Measurements from ENCODE around the gene SYT12. TPM values are rescaled to one million over a fixed set of nuclear protein-coding genes. Genes with fewer than 3 reads are reported as not detected.
A peak's percentile ranks its signal among the peaks of the same experiment; 100 is the strongest.

SYT12 gene
- total RNA-seq: 1 to 10 TPM in 2 of 4 donors, not detected in 2; 1.1 to 3.9 TPM

- TF ChIP-seq CTCF (IDR thresholded peaks at IDR 0.05) (no peak), POLR2A (IDR thresholded peaks at IDR 0.05) (no peak)
- Histone ChIP-seq H3K27ac (no peak within 1 kb of the TSS), H3K4me3 (peak within 1 kb of the TSS in 3 of 4 donors; percentile 31 to 51 (median 43)), H3K36me3 (no peaks in the 10 kb centered on the region), H3K9me3 (no peaks in the 10 kb centered on the region), H3K4me1 (peaks cover 0 to 24% (median 16%) of the 10 kb centered on the region in 4 donors), H3K27me3 (peaks cover 0 to 8% of the 10 kb centered on the region in 2 donors)
- DNase-seq: no peak
Observed at GRCh38 chr11:67022961-67023956, at the start of gene SYT12. TSS of gene SYT12 (plus strand) at chr11:67023134. CDS start at chr11:67030145, 7,011 bp downstream.

GRCh38 chr11:66973956-66974580 lies 48.9 kb upstream of the SYT12 start:
- no peak for DNase-seq
- no peaks in the 10 kb centered on the region for H3K36me3 ChIP-seq
- no peak overlapping the region for H3K4me3 ChIP-seq
- TF ChIP-seq CTCF (IDR thresholded peaks at IDR 0.05): no peak
- TF ChIP-seq POLR2A (IDR thresholded peaks at IDR 0.05): no peak
- peaks cover 0 to 17% (median 4%) of the 10 kb centered on the region in 4 donors for H3K4me1 ChIP-seq
- H3K27me3 ChIP-seq: no peaks in the 10 kb centered on the region
- H3K9me3 ChIP-seq: no peaks in the 10 kb centered on the region
- H3K27ac ChIP-seq: peak overlapping the region in 2 of 4 donors; percentile 39 to 70

GRCh38 chr11:66974724-66975404 lies 48.1 kb upstream of the SYT12 start, which contains the start of gene C11orf86:
TSS of gene C11orf86 (plus strand) at chr11:66975304. CDS start at chr11:66975363, 59 bp downstream.
- H3K4me3 ChIP-seq: peak within 1 kb of the TSS in 3 of 4 donors; percentile 21 to 63 (median 50)

GRCh38 chr11:66975405-66976027 lies 47.4 kb upstream of the SYT12 start:
- DNase-seq: no peak
- peak overlapping the region in 3 of 4 donors; percentile 21 to 63 (median 50) for H3K4me3 ChIP-seq
- no peaks in the 10 kb centered on the region for H3K36me3 ChIP-seq
- no peak for TF ChIP-seq CTCF (IDR thresholded peaks at IDR 0.05)
- no peak for TF ChIP-seq POLR2A (IDR thresholded peaks at IDR 0.05)
- no peaks in the 10 kb centered on the region for H3K27me3 ChIP-seq
- peaks cover 0 to 11% (median 4%) of the 10 kb centered on the region in 4 donors for H3K4me1 ChIP-seq
- no peaks in the 10 kb centered on the region for H3K9me3 ChIP-seq
- H3K27ac ChIP-seq: peak overlapping the region in 3 of 4 donors; percentile 75 to 90 (median 80)

More at GRCh38 chr11:66974724-66975404, 48.1 kb upstream of the SYT12 start, which contains the start of gene C11orf86:
- H3K36me3 ChIP-seq: no peaks in the 10 kb centered on the region
- peak in 2 of 3 donors; percentile 83 to 89 for DNase-seq
- TF ChIP-seq POLR2A (IDR thresholded peaks at IDR 0.05): peak; percentile 91 to 94
- TF ChIP-seq CTCF (IDR thresholded peaks at IDR 0.05): no peak
- H3K9me3 ChIP-seq: no peaks in the 10 kb centered on the region
- H3K27ac ChIP-seq: peak within 1 kb of the TSS in 3 of 4 donors; percentile 75 to 90 (median 80)
- H3K4me1 ChIP-seq: peaks cover 0 to 17% (median 4%) of the 10 kb centered on the region in 4 donors
- H3K27me3 ChIP-seq: no peaks in the 10 kb centered on the region

All from Peyer's patch (tissue), 4 donors.